AG20443 (cell line): ENCODE measurements around the gene CMTM4.
A peak's percentile ranks its signal among the peaks of the same experiment; 100 is the strongest.

ENCODE experiments used
- DNase-seq: peaks from one replicate; pipeline ENCODE4 v3.0.0; 2012; ENCODE audit warnings: low spot score, mixed read lengths

Gene CMTM4

GRCh38 chr16:66696669-66697630, at the start of gene CMTM4:
Gene CMTM4 (minus strand): TSS chr16:66696743. CDS start chr16:66696525, 218 bp downstream.
- DNase-seq, result peak; percentile 98

- DNase-seq, result no peak
Observed at GRCh38 chr16:66746048-66746447, 49.5 kb upstream of the CMTM4 start.

GRCh38 chr16:66741950-66742808, 45.6 kb upstream of the CMTM4 start:
- DNase-seq, result no peak

- DNase-seq, result peak; percentile 96
Observed at GRCh38 chr16:66741169-66741900, 44.8 kb upstream of the CMTM4 start.

- DNase-seq, result peak; percentile 43
Observed at GRCh38 chr16:66740533-66740932, 44.0 kb upstream of the CMTM4 start.

GRCh38 chr16:66740010-66740409, 43.5 kb upstream of the CMTM4 start:
- DNase-seq, result peak; percentile 58

- DNase-seq, result no peak
Observed at GRCh38 chr16:66735891-66736290, 39.3 kb upstream of the CMTM4 start.

GRCh38 chr16:66731101-66731500, 34.6 kb upstream of the CMTM4 start:
- DNase-seq, result no peak

- no peak for DNase-seq
Observed at GRCh38 chr16:66728804-66729203, 32.3 kb upstream of the CMTM4 start.

GRCh38 chr16:66728117-66728787, 31.7 kb upstream of the CMTM4 start:
- DNase-seq, result peak; percentile 79

- peak; percentile 58 for DNase-seq
Observed at GRCh38 chr16:66720766-66721165, 24.2 kb upstream of the CMTM4 start.

GRCh38 chr16:66719246-66719645, 22.7 kb upstream of the CMTM4 start:
- no peak for DNase-seq

GRCh38 chr16:66717776-66718175, 21.2 kb upstream of the CMTM4 start:
- DNase-seq, result no peak

- peak; percentile 87 for DNase-seq
Observed at GRCh38 chr16:66717112-66717675, 20.7 kb upstream of the CMTM4 start.

GRCh38 chr16:66714654-66715307, 18.2 kb upstream of the CMTM4 start:
- DNase-seq, result no peak

GRCh38 chr16:66714062-66714461, 17.5 kb upstream of the CMTM4 start:
- no peak for DNase-seq

GRCh38 chr16:66713076-66713475, 16.5 kb upstream of the CMTM4 start:
- no peak for DNase-seq

GRCh38 chr16:66712512-66712911, 16.0 kb upstream of the CMTM4 start:
- DNase-seq, result no peak

GRCh38 chr16:66711581-66711980, 15.0 kb upstream of the CMTM4 start:
- DNase-seq, result no peak

- no peak for DNase-seq
Observed at GRCh38 chr16:66706506-66706880, 9.9 kb upstream of the CMTM4 start.
